GM12873 (cell line): ENCODE measurements around the gene RAB29.

Experiments used
- CTCF ChIP-seq: IDR thresholded peaks from 2 replicates; pipeline ENCODE4 v1.5.1; 2012; ENCODE audit warnings: low read depth, mild to moderate bottlenecking, moderate library complexity, low read length, control low read depth; ENCODE audit not compliant: insufficient read depth; ENCODE audit errors: missing control alignments

RAB29 gene

GRCh38 chr1:205733438-205734175, 41.7 kb downstream of the RAB29 start:
- no peak for TF ChIP-seq CTCF

- TF ChIP-seq CTCF: no peak
These were observed 45.2 kb downstream of the RAB29 start for GRCh38 chr1:205729945-205730610.

GRCh38 chr1:205726619-205727125, 48.6 kb downstream of the RAB29 start:
- no peak for TF ChIP-seq CTCF

GRCh38 chr1:205725514-205725913, 49.8 kb downstream of the RAB29 start:
- TF ChIP-seq CTCF: no peak

- no peak for TF ChIP-seq CTCF
These were observed 55.5 kb downstream of the RAB29 start for GRCh38 chr1:205719762-205720161.

GRCh38 chr1:205719015-205719414, 56.3 kb downstream of the RAB29 start:
- TF ChIP-seq CTCF: no peak
